Aorta (tissue), 5 donors: ENCODE measurements around the gene EDEM1. TPM values are rescaled to one million over a fixed set of nuclear protein-coding genes. Genes with fewer than 3 reads are reported as not detected.

Experiments
- ATAC-seq: fragments of 200-7000 bp; cut with Tn5 transposase; one replicate; pipeline ENCODE4 v1.9.1; 2022; ENCODE audit warnings: moderate library complexity; ENCODE audit not compliant: low FRiP score
- DNase-seq, 2 donors: peaks; one replicate each; pipeline ENCODE4 v3.0.0-alpha.2; 2020
- H3K27ac ChIP-seq, 2 donors: one replicate each; pipeline ENCODE4 v1.5.1; 2013; ENCODE audit warnings: low read length in 2 of 2, mild to moderate bottlenecking in 2 of 2, moderate library complexity in 2 of 2, control low read depth in 1 of 2, inconsistent platforms in 1 of 2, low read depth in 1 of 2
- H3K27me3 ChIP-seq, 2 donors: one replicate each; pipeline ENCODE4 v1.6.1; 2013; ENCODE audit warnings: control low read depth in 1 of 2, low read length in 1 of 2, mild to moderate bottlenecking in 1 of 2, moderate library complexity in 1 of 2; ENCODE audit not compliant: insufficient read depth in 2 of 2, control insufficient read depth in 1 of 2
- H3K36me3 ChIP-seq, 2 donors: one replicate each; pipeline ENCODE4 v1.6.1; 2013; ENCODE audit warnings: control low read depth in 1 of 2, low read length in 1 of 2, mild to moderate bottlenecking in 1 of 2; ENCODE audit not compliant: insufficient read depth in 2 of 2, control insufficient read depth in 1 of 2
- H3K4me1 ChIP-seq, 2 donors: one replicate each; pipeline ENCODE4 v1.6.1; 2013; ENCODE audit warnings: low read length in 2 of 2, control low read depth in 1 of 2, mild to moderate bottlenecking in 1 of 2, moderate library complexity in 1 of 2; ENCODE audit not compliant: insufficient read depth in 2 of 2, control insufficient read depth in 1 of 2
- H3K4me3 ChIP-seq, 2 donors: one replicate each; pipeline ENCODE4 v1.5.1; 2013; ENCODE audit warnings: low read length in 2 of 2, control low read depth in 1 of 2, mild to moderate bottlenecking in 1 of 2
- H3K9me3 ChIP-seq: one replicate; pipeline ENCODE4 v1.6.1; 2013; ENCODE audit warnings: mild to moderate bottlenecking, low read length; ENCODE audit not compliant: control insufficient read depth
- WGBS, 2 donors: extraction: QIAGEN DNeasy Blood & Tissue Kit; methylation state at CpG; one replicate each; pipeline ENCODE4 v1.1.7; 2013; 5-methylcytosine and 5-hydroxymethylcytosine counted together
- intact Hi-C, 2 donors: fragments of 100-400 bp; cut with DNase I; formaldehyde crosslinking; loops; one replicate each; pipeline versions ENCODE4 v1.14.2 to v1.15.0; 2022
- polyA plus RNA-seq, 2 donors: library from polyadenylated mRNA; stranded (reverse); fragments of 200-250 nt; gene quantifications; one replicate each; pipeline ENCODE4 v1.2.3, GENCODE V29; 2013
- total RNA-seq, 2 donors: library from RNA; stranded (reverse); fragmentation: NEBNext Ultra II Directional; extraction: Animal tissue kit (Norgen Biotek cat#: 25700); gene quantifications; one replicate each; pipeline ENCODE4 v1.2.1, GENCODE V29; 2021
- donor health status: healthy with polysubstance abuse.
- donor health status: Bipolar disorder and iron deficiency.
- donor health status: DM: no; HTN: no; CAD: no.
- donor health status: DM: no; HTN: no; CAD: no.
- donor health status: DM: yes; HTN: yes; CAD: no.

Gene EDEM1
- total and polyA plus RNA-seq, 4 donors = 4.0 to 37.9 (median 21.1) TPM

DNA sequence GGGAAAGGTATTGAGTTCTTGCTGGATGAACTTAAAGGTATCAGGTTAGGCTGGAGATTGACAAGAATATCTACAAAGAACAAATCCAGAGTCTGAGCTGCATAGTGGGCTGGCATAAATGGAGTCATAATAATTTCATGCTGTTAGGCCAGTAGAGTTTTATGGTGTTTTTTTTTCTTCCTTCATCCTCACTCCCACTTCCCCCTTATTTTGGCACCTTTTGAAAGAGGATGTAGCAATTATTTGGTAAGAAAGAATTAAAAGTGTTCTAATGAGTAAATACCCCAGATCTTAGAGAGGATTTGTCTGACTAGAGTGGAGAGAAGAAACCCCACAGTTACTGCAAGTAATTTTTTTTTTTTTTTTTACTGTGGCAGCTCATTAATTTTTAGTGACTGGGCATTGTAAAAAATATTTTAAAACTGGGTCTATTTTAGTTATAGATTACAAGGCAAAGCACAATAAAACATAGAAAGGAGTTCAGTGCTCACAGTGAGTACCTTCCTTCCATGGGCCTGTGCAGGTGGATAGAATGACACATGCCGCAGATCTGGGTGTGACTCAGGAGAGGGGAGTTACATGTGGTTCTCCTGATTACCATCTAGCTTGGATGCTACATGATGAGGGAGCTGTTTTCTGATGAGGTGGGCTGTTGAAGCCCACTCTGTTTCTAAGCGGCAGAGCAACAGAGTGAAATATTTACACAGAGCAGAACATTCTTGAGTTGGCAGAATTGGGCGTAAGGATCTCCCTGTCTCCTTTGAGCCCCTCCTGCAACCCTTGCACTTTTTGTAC lies 5.3 kb downstream of the EDEM1 start:
- intact Hi-C loops = no loop called here
- Histone ChIP-seq H3K27me3 (no peaks in the 10 kb centered on the region), H3K4me3 (no peak overlapping the region), H3K36me3 (peaks cover 0 to 1% of the 10 kb centered on the region in 2 donors), H3K27ac (no peak overlapping the region), H3K4me1 (peaks cover 3 to 6% of the 10 kb centered on the region in 2 donors), H3K9me3 (no peaks in the 10 kb centered on the region)
- no peak for ATAC-seq
- no peak for DNase-seq
- 82 to 94% methylated on average over 3 of the region's 3 CpGs for WGBS, 2 donors

DNA sequence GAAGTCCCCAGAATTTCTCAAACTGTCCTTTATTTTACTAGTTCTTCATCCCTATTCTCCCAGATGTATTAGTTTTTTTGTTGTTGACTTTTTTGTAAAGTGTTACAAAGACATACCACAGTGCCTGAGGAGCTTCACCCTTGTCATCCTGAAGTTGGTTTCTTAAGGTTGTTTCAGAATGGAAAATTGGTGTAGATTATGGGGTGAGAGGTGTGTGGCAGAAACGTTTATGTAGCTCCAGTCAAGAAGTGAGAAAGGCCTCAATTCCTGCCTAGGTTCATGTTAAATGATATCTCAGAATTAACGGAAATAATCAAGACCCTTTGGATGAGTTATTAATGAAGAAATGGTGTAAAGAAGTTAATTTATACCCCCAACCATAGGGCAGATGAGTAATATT lies 6.8 kb downstream of the EDEM1 start:
- Histone ChIP-seq H3K27ac (no peak overlapping the region), H3K36me3 (peaks cover 0 to 1% of the 10 kb centered on the region in 2 donors), H3K4me3 (no peak overlapping the region), H3K9me3 (no peaks in the 10 kb centered on the region), H3K4me1 (peaks cover 2 to 3% of the 10 kb centered on the region in 2 donors), H3K27me3 (no peaks in the 10 kb centered on the region)
- no peak for DNase-seq
- intact Hi-C loops = no loop called here
- no peak for ATAC-seq
- WGBS, 2 donors = 73 to 76% methylated on average over 2 of the region's 2 CpGs

DNA sequence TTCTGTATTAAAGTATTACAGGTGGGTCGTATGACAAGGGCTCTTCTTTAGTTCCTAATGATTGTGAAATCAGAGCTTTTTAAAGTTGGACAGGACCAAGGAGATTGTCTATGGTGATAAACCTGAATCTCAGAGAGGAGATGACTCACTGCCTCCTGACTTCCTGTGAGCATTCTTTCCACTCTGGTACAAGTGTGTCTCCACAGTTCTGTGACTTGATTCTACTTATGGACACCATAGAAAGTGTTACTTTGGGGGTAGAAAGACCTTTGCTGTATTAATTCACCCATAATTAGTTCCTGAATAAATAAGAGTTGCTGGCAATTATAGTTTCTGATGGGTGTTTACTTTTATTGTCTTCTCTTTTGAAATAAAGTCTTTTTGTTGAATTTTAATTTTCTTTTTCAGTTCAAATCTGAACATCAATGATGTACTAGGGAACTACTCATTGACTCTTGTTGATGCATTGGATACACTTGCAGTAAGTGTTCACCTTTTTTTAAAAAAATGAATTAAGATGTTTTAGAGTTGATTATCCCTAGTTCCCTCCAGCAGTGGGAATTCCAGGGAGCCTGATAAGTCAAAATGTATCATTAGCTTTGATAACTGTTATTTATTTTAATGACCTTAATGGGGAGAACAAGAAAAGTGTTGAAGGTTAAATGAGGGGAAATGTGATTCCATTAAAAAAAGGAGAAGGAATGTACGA lies 7.4 kb downstream of the EDEM1 start:
- Histone ChIP-seq H3K36me3 (peaks cover 0 to 1% of the 10 kb centered on the region in 2 donors), H3K9me3 (no peaks in the 10 kb centered on the region), H3K27me3 (no peaks in the 10 kb centered on the region), H3K4me1 (peaks cover 2 to 3% of the 10 kb centered on the region in 2 donors), H3K27ac (no peak overlapping the region), H3K4me3 (no peak overlapping the region)
- ATAC-seq = no peak
- 74 to 86% methylated on average over 2 of the region's 2 CpGs for whole genome bisulfite sequencing, 2 donors
- DNase-seq = no peak
- intact Hi-C loops = no loop called here

DNA sequence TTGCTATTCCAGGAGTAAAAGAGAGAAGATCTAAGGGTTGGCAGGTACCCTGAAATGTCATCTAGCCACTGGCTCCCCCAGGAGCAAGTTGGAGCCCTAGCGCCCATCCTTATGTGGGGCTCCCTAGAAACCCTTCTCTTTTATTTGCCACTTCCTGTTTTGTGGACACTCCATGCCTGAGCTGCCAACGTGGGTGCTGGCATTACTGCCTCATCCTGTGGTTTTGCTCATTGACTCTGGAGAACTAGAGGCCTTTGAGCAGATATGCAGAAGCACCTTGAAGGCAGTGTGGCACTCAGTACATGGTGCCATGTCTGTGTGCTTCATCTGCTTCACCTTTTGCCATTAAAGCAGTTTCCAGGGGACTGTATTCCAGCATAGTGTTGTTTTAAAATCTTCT lies 8.1 kb downstream of the EDEM1 start:
- intact Hi-C loops = no loop called here
- peaks cover 0 to 2% of the 10 kb centered on the region in 2 donors for H3K4me1 ChIP-seq
- peaks cover 0 to 1% of the 10 kb centered on the region in 2 donors for H3K36me3 ChIP-seq
- H3K9me3 ChIP-seq = no peaks in the 10 kb centered on the region
- DNase-seq (peak in 1 of 2 donors; percentile 75), ATAC-seq (no peak)
- H3K27me3 ChIP-seq = no peaks in the 10 kb centered on the region
- no peak overlapping the region for H3K4me3 ChIP-seq
- whole genome bisulfite sequencing, 2 donors = 65% methylated on average over 2 of the region's 2 CpGs
- no peak overlapping the region for H3K27ac ChIP-seq

DNA sequence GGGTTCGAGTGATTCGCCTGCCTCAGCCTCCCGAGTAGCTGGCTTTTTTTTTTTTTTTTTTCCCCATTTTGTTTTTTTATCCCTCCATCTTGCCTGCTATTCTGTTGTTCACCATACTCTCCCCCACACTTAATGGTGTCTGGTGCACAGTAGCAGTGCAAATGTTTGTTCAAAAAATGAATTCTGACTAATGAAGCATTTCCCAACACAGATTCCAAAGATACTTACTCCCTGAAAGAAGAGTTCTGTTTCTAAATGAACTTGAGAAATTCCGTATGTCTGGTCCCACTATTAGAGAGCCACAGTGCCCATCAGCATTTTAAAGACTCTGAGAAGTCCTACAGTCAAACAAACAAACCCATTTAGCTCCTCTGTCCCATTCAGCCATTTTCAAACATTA lies 9.5 kb downstream of the EDEM1 start:
- DNase-seq = no peak
- H3K4me1 ChIP-seq = peaks cover 0 to 1% of the 10 kb centered on the region in 2 donors
- intact Hi-C loops = no loop called here
- 91 to 93% methylated on average over 4 of the region's 4 CpGs for WGBS, 2 donors
- peaks cover 0 to 1% of the 10 kb centered on the region in 2 donors for H3K36me3 ChIP-seq
- no peaks in the 10 kb centered on the region for H3K9me3 ChIP-seq
- H3K27ac ChIP-seq = no peak overlapping the region
- no peak for ATAC-seq
- no peaks in the 10 kb centered on the region for H3K27me3 ChIP-seq
- H3K4me3 ChIP-seq = no peak overlapping the region

DNA sequence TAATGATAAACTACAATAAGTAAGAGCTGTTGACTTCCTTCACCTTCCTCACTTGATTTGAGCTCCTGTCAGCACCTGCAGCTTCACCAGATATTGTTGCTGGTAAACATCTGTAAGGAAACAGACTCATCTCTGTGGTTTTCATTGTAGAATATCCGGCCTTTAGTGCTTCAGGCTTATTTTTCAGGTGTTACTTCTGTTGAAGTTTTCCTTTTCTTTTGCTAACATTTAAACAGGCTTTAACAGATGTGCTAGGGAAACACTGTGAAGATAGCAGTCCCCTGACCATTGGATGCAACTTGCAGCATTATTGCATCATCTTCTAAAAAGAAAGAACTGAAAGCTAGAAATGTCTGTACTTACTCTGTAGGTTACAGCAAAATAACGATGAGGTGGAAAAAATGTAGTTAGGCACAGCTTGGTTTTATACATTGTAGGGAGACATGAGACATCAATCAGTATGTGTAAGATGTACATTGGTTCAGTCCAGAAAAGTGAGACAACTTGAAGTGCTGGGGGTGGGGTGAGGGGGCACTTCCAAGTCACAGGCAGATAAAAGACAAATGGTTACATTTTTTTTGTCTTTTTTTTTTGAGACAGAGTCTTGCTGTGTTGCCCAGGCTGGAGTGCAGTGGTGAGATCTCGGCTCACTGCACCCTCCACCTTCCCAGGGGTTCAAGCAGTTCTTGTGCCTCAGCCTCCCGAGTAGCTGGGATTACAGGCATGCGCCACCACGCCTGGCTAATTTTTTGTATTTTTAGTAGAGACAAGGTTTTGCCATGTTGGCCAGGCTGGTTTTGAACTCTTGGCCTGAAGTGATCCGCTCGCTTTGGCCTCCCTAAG lies 10.2 kb downstream of the EDEM1 start:
- no peak overlapping the region for H3K27ac ChIP-seq
- ATAC-seq = no peak

GRCh38 chr3:5198313-5198677 lies 10.8 kb downstream of the EDEM1 start:
- Histone ChIP-seq H3K36me3 (peaks cover 4 to 5% of the 10 kb centered on the region in 2 donors), H3K4me3 (no peak overlapping the region), H3K4me1 (no peaks in the 10 kb centered on the region), H3K27me3 (no peaks in the 10 kb centered on the region), H3K27ac (no peak overlapping the region), H3K9me3 (no peaks in the 10 kb centered on the region)
- WGBS, 2 donors = 85 to 90% methylated on average over 4 of the region's 4 CpGs
- ATAC-seq (no peak), DNase-seq (no peak)
- intact Hi-C loops = no loop called here

More for the DNA sequence above, 10.2 kb downstream of the EDEM1 start:
- Histone ChIP-seq H3K27me3 (no peaks in the 10 kb centered on the region), H3K9me3 (no peaks in the 10 kb centered on the region), H3K36me3 (peaks cover 0 to 5% of the 10 kb centered on the region in 2 donors), H3K4me3 (no peak overlapping the region), H3K4me1 (no peaks in the 10 kb centered on the region)
- intact Hi-C loops = no loop called here
- WGBS, 2 donors = 94 to 95% methylated on average over 8 of the region's 8 CpGs
- DNase-seq = no peak

DNA sequence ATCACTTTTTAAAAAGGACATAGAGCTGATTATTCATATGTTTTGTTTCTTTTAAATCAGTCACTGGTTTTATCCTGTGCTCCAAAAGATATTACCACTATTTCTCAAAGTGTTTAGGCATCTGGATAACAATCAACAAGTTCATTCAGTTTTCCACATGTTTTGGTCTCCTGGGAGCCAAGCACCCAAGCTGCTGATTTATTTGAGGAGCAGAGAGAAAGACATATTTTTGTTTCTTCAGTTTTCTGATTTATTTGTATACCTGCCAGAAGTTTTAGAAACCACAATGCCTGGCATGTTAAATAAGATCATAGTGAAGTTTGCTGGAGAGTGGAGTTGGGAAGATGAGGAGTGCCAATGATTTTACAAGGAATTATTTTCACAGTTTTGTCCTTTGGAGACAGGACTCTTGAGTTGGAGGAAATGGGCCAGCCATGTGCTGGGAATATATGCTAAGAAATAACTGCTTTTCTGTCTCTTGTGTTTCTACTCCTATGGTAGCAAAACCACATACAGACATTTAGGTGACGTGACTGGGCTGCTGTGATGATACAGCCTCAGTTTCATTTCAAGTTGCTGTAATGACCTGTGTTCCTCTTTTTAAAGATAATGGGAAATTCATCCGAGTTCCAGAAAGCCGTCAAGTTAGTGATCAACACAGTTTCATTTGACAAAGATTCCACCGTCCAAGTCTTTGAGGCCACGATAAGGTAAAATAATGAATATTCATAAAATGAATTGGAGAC lies 11.7 kb downstream of the EDEM1 start:
- peaks cover 3 to 4% of the 10 kb centered on the region in 2 donors for H3K36me3 ChIP-seq
- intact Hi-C loops = no loop called here

More for the DNA sequence above, 11.7 kb downstream of the EDEM1 start:
- no peaks in the 10 kb centered on the region for H3K9me3 ChIP-seq
- no peaks in the 10 kb centered on the region for H3K4me1 ChIP-seq
- H3K27me3 ChIP-seq = no peaks in the 10 kb centered on the region
- 71 to 75% methylated on average over 5 of the region's 5 CpGs for WGBS, 2 donors
- ATAC-seq = no peak
- H3K4me3 ChIP-seq = no peak overlapping the region
- no peak overlapping the region for H3K27ac ChIP-seq
- DNase-seq = no peak
